DMS153 treated with DMSO at 0.1 percent for 48 hours (cell line): ENCODE data around the gene UBN1.

Source experiments
- DNase-seq: peaks from one replicate; lab custom pipeline; 2025; ENCODE audit not compliant: unreplicated experiment; lab: John Stamatoyannopoulos, UW

UBN1 gene

GRCh38 chr16:4900750-4901149 lies 53.5 kb downstream of the UBN1 start:
- DNase-seq: no peak

- no peak for DNase-seq
Measured at GRCh38 chr16:4902038-4902437, 54.8 kb downstream of the UBN1 start.

- no peak for DNase-seq
Measured at GRCh38 chr16:4904108-4904941, 57.0 kb downstream of the UBN1 start.

DNA sequence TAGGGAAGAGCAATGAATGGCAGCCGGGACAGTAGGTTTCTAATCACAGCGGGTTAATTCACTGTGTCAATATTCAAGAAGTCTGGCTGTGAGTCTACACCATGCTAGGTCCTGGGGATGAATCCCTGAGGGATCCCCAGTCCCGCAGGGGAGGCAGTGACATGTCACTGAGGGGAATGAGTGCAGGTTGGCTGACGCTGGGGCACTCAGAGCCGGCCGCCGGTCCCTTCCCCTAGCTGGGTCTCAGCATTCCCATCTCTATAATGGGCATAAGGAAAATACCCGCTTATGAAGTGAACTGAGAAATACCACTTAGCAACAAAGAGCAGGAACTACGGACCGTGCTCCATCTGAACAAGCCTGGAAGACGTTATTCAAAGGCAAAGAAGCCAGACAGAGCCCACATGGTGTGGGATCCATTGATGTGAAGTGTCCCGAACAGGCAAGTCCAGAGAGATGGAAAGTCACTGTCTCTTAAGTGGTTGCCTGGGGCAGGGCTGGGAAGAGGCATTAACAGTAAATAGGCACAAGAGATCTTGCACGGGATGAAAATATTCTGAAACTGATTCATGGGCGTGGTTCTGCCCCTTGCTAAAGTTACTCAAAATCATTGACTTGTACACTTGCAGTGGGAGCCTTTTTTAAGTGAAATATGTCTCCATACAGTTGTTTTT lies 57.8 kb downstream of the UBN1 start:
- no peak for DNase-seq

DNA sequence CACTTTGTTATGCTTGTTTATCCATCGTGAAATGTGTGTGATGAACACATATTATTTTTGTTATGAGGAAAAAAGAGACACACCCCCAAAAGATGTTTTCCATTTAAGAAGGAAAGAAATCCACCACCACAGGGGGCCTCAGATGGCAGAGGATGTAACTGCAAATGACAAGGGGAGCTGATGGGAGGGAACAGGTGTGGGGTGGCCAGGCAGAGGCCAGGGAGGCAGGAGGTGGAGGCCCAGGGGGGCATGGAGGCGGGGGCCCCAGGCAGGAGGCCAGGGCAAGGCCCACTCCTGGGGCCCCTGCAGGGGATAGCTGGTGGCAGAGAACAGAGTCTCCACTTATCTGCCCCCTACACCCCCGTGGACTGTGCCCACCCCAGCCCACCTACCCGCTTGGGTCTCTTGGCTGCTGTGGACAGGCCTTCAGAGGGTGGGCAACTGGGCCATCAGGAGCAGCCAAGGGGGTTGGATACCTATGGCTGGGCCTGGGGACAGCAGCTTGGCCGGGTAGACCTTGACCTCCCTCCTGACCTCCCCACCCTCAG lies 61.6 kb downstream of the UBN1 start:
- no peak for DNase-seq

GRCh38 chr16:4909825-4910224 lies 62.5 kb downstream of the UBN1 start:
- no peak for DNase-seq

DNA sequence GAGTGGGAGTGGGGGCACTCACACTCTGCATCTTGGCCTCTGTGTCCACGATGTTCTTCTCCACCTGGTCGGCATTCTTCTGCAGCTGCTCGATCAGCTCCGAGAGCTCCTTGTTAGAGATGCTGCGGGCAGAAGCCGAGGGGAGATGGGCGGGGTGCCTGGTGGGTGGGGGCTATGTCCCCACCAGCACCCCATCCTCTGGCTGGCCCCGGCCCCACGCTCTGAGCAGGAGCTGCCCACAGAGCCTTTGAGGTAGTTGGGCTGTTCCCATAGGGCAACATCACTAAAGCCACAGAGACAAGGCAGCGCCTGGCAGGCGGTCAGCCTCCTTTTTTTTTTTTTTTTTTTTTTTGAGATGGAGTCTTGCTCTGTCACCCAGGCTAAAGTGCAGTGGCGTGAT lies 63.5 kb downstream of the UBN1 start:
- no peak for DNase-seq

- DNase-seq: no peak
Measured at GRCh38 chr16:4911970-4912386, 64.7 kb downstream of the UBN1 start.

DNA sequence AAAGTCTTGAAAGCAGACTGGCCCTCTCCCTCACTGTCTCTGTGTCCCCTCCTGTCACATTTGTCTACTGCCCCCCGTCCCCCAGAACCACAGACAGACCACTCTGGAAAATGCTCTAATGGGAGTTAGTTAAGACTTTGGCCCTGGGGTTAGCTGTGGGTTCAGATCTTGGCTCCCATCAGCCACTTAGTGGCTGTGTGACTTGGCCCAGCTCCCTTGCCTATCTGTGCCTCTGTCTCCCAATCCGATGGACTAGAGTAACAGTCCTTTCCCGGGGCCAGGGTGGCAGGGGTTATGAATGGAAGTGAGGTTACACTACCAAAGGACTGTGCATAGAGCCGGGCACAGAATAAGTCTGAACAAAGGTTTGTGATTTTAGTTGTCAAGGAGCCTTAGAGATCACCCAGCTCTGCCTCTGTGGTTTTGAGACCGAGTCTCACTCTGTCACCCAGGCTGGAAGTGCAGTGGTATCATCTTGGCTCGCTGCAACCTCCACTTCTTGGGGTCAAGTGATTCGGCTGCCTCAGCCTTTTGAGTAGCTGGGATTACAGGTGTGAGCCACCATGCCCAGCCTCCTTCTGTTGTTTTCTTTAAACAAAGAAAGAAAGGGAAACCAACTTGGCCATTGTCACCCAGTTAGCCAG lies 66.0 kb downstream of the UBN1 start:
- no peak for DNase-seq

GRCh38 chr16:4913774-4914525 lies 66.7 kb downstream of the UBN1 start:
- no peak for DNase-seq

GRCh38 chr16:4914528-4915225 lies 67.4 kb downstream of the UBN1 start:
- no peak for DNase-seq

GRCh38 chr16:4915226-4915761 lies 68.0 kb downstream of the UBN1 start:
- DNase-seq: no peak

- DNase-seq: no peak
Measured at GRCh38 chr16:4917117-4917516, 69.8 kb downstream of the UBN1 start.

- DNase-seq: no peak
Measured at GRCh38 chr16:4918781-4919251, 71.5 kb downstream of the UBN1 start.

DNA sequence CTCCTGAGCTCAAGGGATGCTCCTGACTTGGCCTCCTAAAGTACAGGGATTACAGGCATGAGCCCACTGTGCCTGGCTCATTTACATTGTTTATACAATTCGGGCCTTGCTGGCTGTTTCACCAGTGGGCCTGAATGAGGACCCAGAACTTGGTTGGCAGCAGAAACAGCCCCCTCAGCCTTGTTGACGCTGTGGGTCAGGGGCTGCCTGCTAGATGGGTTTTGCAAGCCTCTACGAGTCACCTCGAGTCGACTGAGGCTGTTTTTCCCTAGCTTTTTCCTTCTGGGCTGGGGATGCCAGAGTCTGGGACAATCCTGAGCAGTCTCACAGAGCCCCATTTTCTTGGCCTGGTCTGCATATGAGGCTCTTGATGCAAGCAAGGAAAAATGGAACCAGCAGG lies 73.5 kb downstream of the UBN1 start:
- no peak for DNase-seq

DNA sequence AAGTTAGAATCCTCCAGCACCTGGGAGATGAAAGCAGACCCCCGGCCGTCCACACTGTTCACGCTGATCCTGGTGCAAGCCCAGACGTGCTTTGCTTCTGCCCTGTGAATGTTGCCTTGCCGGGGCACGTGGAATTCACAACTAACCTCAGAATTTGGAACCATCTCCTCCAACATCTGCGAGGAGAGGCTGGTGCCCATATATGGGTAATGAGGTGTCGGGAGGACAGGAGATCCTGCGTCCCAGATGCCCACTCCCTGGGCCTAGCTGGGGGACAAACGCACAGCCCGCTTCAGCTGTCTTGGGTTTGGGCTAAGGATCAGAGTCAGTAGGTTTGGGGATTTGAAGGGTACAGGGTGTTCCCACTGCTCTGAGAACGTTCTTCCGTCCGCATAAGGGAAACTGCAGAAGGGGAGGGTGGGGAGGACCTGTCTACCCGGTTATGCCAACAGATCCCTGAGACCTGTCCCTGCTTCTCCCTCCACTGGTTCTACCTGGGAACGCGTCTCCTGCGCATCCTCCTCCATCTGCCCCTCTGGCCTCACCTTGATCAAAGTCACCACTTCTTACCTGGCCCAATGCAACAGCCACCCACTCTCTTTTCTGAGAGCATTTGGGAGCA lies 75.6 kb downstream of the UBN1 start:
- DNase-seq: no peak

GRCh38 chr16:4923853-4924252 lies 76.6 kb downstream of the UBN1 start:
- no peak for DNase-seq

DNA sequence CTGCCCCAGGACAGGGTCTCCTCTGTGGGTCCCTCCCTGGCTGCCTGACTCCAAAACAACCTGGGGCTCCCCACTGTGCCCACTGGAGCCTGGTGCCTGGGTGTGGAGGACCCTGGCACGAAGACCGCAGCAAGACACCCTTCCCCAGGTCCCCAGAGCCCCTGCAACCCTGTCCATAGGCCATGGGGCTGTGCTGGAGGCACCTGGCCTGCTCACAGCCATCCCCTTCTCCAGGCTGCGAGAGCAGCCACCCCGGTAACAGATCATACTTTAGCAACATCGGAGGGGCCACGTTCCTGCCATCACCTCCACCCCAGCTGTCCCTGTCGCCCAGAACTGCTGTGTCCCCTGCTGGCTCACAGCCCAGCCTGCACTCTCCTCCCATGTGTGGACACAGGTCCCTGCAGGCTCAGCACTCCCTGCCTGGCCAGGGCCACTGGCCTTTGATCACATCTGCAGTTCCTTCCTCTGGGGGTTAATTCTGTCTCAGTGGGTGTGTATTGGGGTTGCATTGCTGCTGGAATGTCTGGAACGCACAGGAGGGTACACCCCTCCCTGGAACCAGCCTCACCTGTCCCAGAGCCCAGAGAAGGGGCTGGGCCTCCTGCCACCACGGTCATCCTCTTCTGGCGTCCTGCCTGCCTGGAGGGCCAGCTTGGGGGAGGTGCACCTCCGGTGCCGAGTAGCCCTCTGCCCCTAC lies 77.5 kb downstream of the UBN1 start:
- DNase-seq: no peak

DNA sequence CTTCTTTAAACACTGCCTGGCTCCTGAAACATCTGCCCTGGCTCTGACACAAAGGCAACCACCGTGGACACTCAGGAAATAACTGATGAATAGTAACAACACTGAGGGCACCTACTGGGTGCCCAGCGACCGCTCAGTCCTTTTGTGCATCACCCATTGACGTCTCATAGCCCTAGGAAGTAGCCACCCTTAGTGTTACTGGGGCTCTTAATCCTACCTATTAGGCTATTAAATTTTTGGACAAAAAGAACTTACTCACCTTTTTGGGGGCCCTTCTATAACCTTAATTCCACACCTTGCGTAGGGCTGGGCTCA lies 78.0 kb downstream of the UBN1 start:
- no peak for DNase-seq
